Embryonic facial prominence (tissue), 1 donor: ENCODE measurements around the gene TBL1X.
"Not testable (repeated sequence)": the region's sequence is repeated elsewhere in the genome, so short reads cannot be mapped to it uniquely, and the experiment has no call there.

ENCODE experiments used
- DNase-seq: peaks from one replicate; pipeline ENCODE4 v3.0.0-alpha.2; 2016; ENCODE audit errors: extremely low spot score

TBL1X gene

GRCh38 chrX:9765072-9765736, 300.3 kb downstream of the TBL1X start:
- no peak for DNase-seq

- no peak for DNase-seq
Observed at GRCh38 chrX:9765737-9766097, 300.9 kb downstream of the TBL1X start, which contains the start of gene GPR143. TSS of gene GPR143 (minus strand) at chrX:9765847. CDS start at chrX:9765817, 30 bp downstream.

- DNase-seq, result no peak
Observed at GRCh38 chrX:9767375-9767774, 302.5 kb downstream of the TBL1X start.

- DNase-seq, result not testable (repeated sequence)
Observed at GRCh38 chrX:9768321-9768839, 303.5 kb downstream of the TBL1X start.

- DNase-seq, result no peak
Observed at GRCh38 chrX:9770319-9770718, 305.5 kb downstream of the TBL1X start.

GRCh38 chrX:9772943-9773342, 308.1 kb downstream of the TBL1X start:
- no peak for DNase-seq

- no peak for DNase-seq
Observed at GRCh38 chrX:9775930-9776329, 311.1 kb downstream of the TBL1X start.

- no peak for DNase-seq
Observed at GRCh38 chrX:9781941-9782340, 317.1 kb downstream of the TBL1X start.

- no peak for DNase-seq
Observed at GRCh38 chrX:9784332-9784731, 319.5 kb downstream of the TBL1X start.

- DNase-seq, result no peak
Observed at GRCh38 chrX:9785254-9785943, 320.5 kb downstream of the TBL1X start.

- no peak for DNase-seq
Observed at GRCh38 chrX:9785944-9786797, 321.3 kb downstream of the TBL1X start, which contains the start of gene SHROOM2. TSS of gene SHROOM2 (plus strand) at chrX:9786429. CDS start at chrX:9786546, 117 bp downstream.

- DNase-seq, result no peak
Observed at GRCh38 chrX:9786798-9787635, 322.2 kb downstream of the TBL1X start.

GRCh38 chrX:9788911-9789310, 324.1 kb downstream of the TBL1X start:
- DNase-seq, result no peak

- no peak for DNase-seq
Observed at GRCh38 chrX:9789555-9789954, 324.7 kb downstream of the TBL1X start.
